ENCODE results near the gene CDK6. TPM values are rescaled to one million over a fixed set of nuclear protein-coding genes. Genes with fewer than 3 reads are reported as not detected.

CDK6 gene
- total and polyA plus RNA-seq, 9 of the 15 experiments (the other 6 are each of a cell fraction or from before 2014, with no cell fraction given) = 7.6 to 109 (median 44.4) TPM

DNA sequence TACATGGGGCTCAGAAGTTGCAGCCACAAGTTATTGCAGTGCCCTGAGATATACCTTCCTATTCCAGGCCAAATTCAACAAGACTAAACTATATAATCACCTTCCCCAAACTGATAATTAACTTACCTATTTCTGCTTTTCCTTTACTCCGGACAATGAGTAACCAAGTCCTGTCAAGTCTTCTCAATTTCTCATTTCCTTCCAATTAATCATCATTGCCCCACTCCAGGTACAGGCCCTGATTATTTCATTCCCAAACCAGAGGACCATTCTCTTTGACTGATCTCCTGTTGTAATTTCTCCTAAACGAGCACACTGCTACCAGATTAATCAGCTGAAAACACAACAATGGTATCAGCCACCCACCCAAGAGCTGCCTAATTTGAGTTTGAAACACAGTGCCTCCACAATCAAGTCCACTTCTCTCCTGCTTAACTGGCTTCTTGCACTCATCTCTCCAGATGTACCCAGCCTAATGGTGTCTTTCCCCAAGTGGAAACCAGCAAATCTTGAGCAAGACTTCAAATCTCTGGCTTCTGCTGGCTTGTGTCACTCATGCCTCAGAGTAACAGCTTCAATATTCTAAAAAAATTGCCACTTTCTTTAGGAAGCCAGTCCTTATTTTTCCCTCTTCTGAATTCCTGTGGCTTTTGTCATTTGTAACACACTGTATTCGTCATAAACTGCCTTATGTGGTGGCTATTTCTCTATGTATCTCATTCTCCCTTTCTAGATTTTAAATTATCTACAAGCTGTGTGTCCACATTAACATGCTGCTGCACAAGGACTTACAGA, 89.1 kb downstream of the CDK6 start:
- no peaks in the 10 kb centered on the region for H3K27me3 ChIP-seq (ENCODE audit: control insufficient read depth in 2 of 2, insufficient read depth in 2 of 2, low read length in 2 of 2)
- 0 out of 3 replicates have a peak, but pooled peaks cover 3% of the 10 kb centered on the region for H3K36me3 ChIP-seq (ENCODE audit: control insufficient read depth, insufficient read depth, low read length)
- TF ChIP-seq ZNF143 (CRISPR knock-in tag; IDR thresholded peaks at IDR 0.05) = no peak
- no peak for TF ChIP-seq BCL6 (CRISPR knock-in tag; IDR thresholded peaks at IDR 0.05)
- TF ChIP-seq ZNF445 (CRISPR knock-in tag; IDR thresholded peaks at IDR 0.05; ENCODE audit: low read depth) = no peak
- no peak for TF ChIP-seq ARID1B (IDR thresholded peaks at IDR 0.05)
- TF ChIP-seq MXI1 (IDR thresholded peaks at IDR 0.05; ENCODE audit: low read depth, low read length) = no peak
- TF ChIP-seq, protein P1, sequence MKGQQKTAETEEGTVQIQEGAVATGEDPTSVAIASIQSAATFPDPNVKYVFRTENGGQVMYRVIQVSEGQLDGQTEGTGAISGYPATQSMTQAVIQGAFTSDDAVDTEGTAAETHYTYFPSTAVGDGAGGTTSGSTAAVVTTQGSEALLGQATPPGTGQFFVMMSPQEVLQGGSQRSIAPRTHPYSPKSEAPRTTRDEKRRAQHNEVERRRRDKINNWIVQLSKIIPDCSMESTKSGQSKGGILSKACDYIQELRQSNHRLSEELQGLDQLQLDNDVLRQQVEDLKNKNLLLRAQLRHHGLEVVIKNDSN (CRISPR knock-in tag; IDR thresholded peaks at IDR 0.05) = no peak
- no peak for TF ChIP-seq CHD1 (IDR thresholded peaks at IDR 0.05; ENCODE audit: low read length)
- no peak for TF ChIP-seq ARID2 (IDR thresholded peaks at IDR 0.05)
- no peak for TF ChIP-seq RFX7 (CRISPR knock-in tag; IDR thresholded peaks at IDR 0.05)
- TF ChIP-seq ZNF79 (CRISPR knock-in tag; IDR thresholded peaks at IDR 0.05; ENCODE audit: low read depth) = no peak
- TF ChIP-seq SMAD4 (CRISPR knock-in tag; conservative IDR thresholded peaks at IDR 0.05) = no peak
- no peak for TF ChIP-seq MED1 (CRISPR knock-in tag; IDR thresholded peaks at IDR 0.05; ENCODE audit: borderline replicate concordance)
- no peak for TF ChIP-seq PURB (CRISPR knock-in tag; IDR thresholded peaks at IDR 0.05; ENCODE audit: low read depth)
- no peak for TF ChIP-seq SNIP1 (IDR thresholded peaks at IDR 0.05; ENCODE audit: low read depth)
- TF ChIP-seq FIP1L1 (IDR thresholded peaks at IDR 0.05; ENCODE audit: low read depth, low read length, poor library complexity, severe bottlenecking) = no peak
- no peak for TF ChIP-seq ILK (tag; IDR thresholded peaks at IDR 0.05; ENCODE audit: borderline replicate concordance, low read depth)
- TF ChIP-seq BCOR (IDR thresholded peaks at IDR 0.05) = no peak
- H3K9me3 ChIP-seq (replicated peaks; ENCODE audit: control insufficient read depth, insufficient read depth, low read depth, low read length) = no peaks in the 10 kb centered on the region
- ChIA-PET CTCF (ENCODE audit: low intra/inter-chr PET ratio) (no interaction called here), POLR2A (no interaction called here)
- intact Hi-C loops (cut with micrococcal nuclease) = no loop called here
- no peak overlapping the region for H3K4me2 ChIP-seq (ENCODE audit: insufficient read depth, low read length)
- no peaks in the 10 kb centered on the region for H4K20me1 ChIP-seq (replicated peaks; ENCODE audit: control insufficient read depth, insufficient read depth, low read length)
- no peak for FAIRE-seq
- BruUV-seq (replicated peaks) = no TSS peak
- peaks cover 53% of the 10 kb centered on the region for H3K79me2 ChIP-seq (ENCODE audit: control insufficient read depth, insufficient read depth, low read length)
- DNase-seq (ENCODE audit: extremely low read depth in 1 of 4, low spot score in 3 of 4) = no peak
- no peak overlapping the region for H3K4me3 ChIP-seq
- no peak; the same call in 2 of the 3 replicates for ATAC-seq
- no peak overlapping the region for H3K27ac ChIP-seq (ENCODE audit: extremely low read depth, low read depth, low read length)
- H3K9me1 ChIP-seq (ENCODE audit: control insufficient read depth, insufficient read depth, low read length) = no peaks in the 10 kb centered on the region
- 70% methylated on average over 3 of the region's 3 CpGs for WGBS (ENCODE audit: insufficient coverage, low coverage, missing lambda C conversion rate)
- H2AFZ ChIP-seq (ENCODE audit: low read depth, low read length) = no peak overlapping the region
- no peak overlapping the region for H3K9ac ChIP-seq (ENCODE audit: insufficient read depth in 1 of 2, low read depth in 2 of 2, low read length in 2 of 2)
- no peaks in the 10 kb centered on the region for H3K4me1 ChIP-seq (replicated peaks in 1 of 2; ENCODE audit: control insufficient read depth in 2 of 2, insufficient read depth in 2 of 2, low read length in 2 of 2)
- in situ Hi-C loops (cut with MboI) = no loop called here

Data from K562 (cell line).